ENCODE results near the gene RBM47. TPM values are rescaled to one million over a fixed set of nuclear protein-coding genes. Genes with fewer than 3 reads are reported as not detected.

RBM47 gene
- total RNA-seq, 4 donors from 2014 or later: 200 to 369 (median 323) TPM

- no peak for DNase-seq
- WGBS, 2 donors: 59 to 62% methylated on average over 4 of the region's 4 CpGs
- intact Hi-C loops (cut with DNase I): no loop called here
- H3K27ac ChIP-seq: peak overlapping the region; percentile 41 to 79 (median 66)
- H3K9me3 ChIP-seq: no peaks in the 10 kb centered on the region
- H3K27me3 ChIP-seq: no peaks in the 10 kb centered on the region
- H3K4me1 ChIP-seq: peaks cover 48 to 51% of the 10 kb centered on the region in 2 donors
- H3K36me3 ChIP-seq: no peaks in the 10 kb centered on the region
- no peak overlapping the region for H3K4me3 ChIP-seq (replicated peaks in 1 of 3)
- no peak for TF ChIP-seq CTCF (IDR thresholded peaks at IDR 0.05)
- TF ChIP-seq POLR2A (IDR thresholded peaks at IDR 0.05): peak in 1 of 2 donors; percentile 26
Measured at GRCh38 chr4:40475609-40476008, 154.1 kb downstream of the RBM47 start.

DNA sequence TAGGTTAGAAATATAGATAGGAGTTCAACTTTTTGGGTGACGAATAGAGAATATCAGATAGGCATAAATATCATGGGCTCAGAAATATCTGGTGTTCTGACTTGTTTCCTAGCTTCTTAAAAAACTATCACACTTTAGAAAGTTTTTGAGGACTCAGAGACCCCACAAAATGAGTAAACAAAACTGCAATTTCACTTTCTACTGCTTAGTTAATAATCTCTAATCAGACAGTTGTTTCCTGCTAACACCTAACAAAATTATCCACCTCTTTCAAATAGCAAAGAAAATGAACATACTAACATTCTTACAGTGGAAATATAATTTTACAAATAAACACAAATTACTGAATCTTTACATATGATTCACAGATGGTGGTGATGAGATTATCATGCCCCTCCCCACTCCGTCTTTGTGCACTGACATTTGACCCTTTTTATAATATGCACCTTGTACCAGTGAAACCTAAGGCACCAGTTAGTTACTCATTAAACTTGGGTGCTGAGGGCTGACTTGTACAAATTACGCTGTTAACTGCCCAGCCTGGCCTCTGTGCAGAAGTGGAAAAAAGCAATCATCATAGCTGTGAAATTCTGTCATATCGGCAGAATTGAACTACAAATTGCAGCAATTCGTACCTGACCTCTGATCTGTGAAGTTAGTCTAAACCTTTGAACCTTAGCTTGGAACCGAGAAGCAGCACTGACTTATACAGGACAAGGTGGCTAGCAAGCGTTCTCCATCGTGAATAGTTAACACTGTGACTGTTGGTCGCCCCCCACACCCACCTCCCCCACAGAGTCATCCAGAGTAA lies 155.9 kb downstream of the RBM47 start:
- Histone ChIP-seq H3K27ac (peak overlapping the region in 2 of 3 donors; percentile 10 to 79), H3K27me3 (no peaks in the 10 kb centered on the region), H3K9me3 (no peaks in the 10 kb centered on the region), H3K36me3 (no peaks in the 10 kb centered on the region), H3K4me1 (peaks cover 33 to 46% of the 10 kb centered on the region in 2 donors), H3K4me3 (replicated peaks in 1 of 3) (no peak overlapping the region)
- 71 to 75% methylated on average over 9 of the region's 9 CpGs for WGBS, 2 donors
- no peak for DNase-seq
- TF ChIP-seq POLR2A (IDR thresholded peaks at IDR 0.05): no peak
- no peak for TF ChIP-seq CTCF (IDR thresholded peaks at IDR 0.05)
- intact Hi-C loops (cut with DNase I): no loop called here

GRCh38 chr4:40471923-40472322 lies 157.7 kb downstream of the RBM47 start:
- H3K27ac ChIP-seq: peak overlapping the region in 2 of 3 donors; percentile 6 to 30
- TF ChIP-seq POLR2A (IDR thresholded peaks at IDR 0.05) (no peak), CTCF (IDR thresholded peaks at IDR 0.05) (no peak)
- no peak overlapping the region for H3K4me3 ChIP-seq (replicated peaks in 1 of 3)
- H3K9me3 ChIP-seq: no peaks in the 10 kb centered on the region
- no peaks in the 10 kb centered on the region for H3K27me3 ChIP-seq
- WGBS, 2 donors: 94 to 99% methylated on average over 3 of the region's 3 CpGs
- intact Hi-C loops (cut with DNase I): no loop called here
- no peaks in the 10 kb centered on the region for H3K36me3 ChIP-seq
- no peak for DNase-seq
- peaks cover 26 to 33% of the 10 kb centered on the region in 2 donors for H3K4me1 ChIP-seq

GRCh38 chr4:40466789-40467188 lies 162.9 kb downstream of the RBM47 start:
- intact Hi-C loops (cut with DNase I): no loop called here
- H3K4me3 ChIP-seq (replicated peaks in 1 of 3): no peak overlapping the region
- DNase-seq: no peak
- peaks cover 5 to 8% of the 10 kb centered on the region in 2 donors for H3K4me1 ChIP-seq
- TF ChIP-seq POLR2A (IDR thresholded peaks at IDR 0.05) (no peak), CTCF (IDR thresholded peaks at IDR 0.05) (no peak)
- H3K36me3 ChIP-seq: peaks cover 0 to 5% of the 10 kb centered on the region in 2 donors
- no peaks in the 10 kb centered on the region for H3K9me3 ChIP-seq
- WGBS, 2 donors: 81 to 98% methylated on average over 1 of the region's 1 CpG
- H3K27me3 ChIP-seq: no peaks in the 10 kb centered on the region
- H3K27ac ChIP-seq: peak overlapping the region in 2 of 3 donors; percentile 33 to 36

GRCh38 chr4:40462326-40462725 lies 167.3 kb downstream of the RBM47 start:
- no peak overlapping the region for H3K4me3 ChIP-seq (replicated peaks in 1 of 3)
- H3K27me3 ChIP-seq: no peaks in the 10 kb centered on the region
- no peak for TF ChIP-seq POLR2A (IDR thresholded peaks at IDR 0.05)
- TF ChIP-seq CTCF (IDR thresholded peaks at IDR 0.05): no peak
- H3K4me1 ChIP-seq: peaks cover 30 to 39% of the 10 kb centered on the region in 2 donors
- H3K9me3 ChIP-seq: no peaks in the 10 kb centered on the region
- peak overlapping the region in 2 of 3 donors; percentile 59 to 95 for H3K27ac ChIP-seq
- no peak for DNase-seq
- peaks cover 0 to 5% of the 10 kb centered on the region in 2 donors for H3K36me3 ChIP-seq
- intact Hi-C loops (cut with DNase I): no loop called here
- 45 to 62% methylated on average over 5 of the region's 5 CpGs for WGBS, 2 donors

Data from thyroid gland (tissue), 4 donors.